ENCODE results near the gene PID1. TPM values are rescaled to one million over a fixed set of nuclear protein-coding genes. Genes with fewer than 3 reads are reported as not detected.

The PID1 gene
- total and polyA plus RNA-seq, 10 donors = 3.2 to 30.0 (median 14.7) TPM

DNA sequence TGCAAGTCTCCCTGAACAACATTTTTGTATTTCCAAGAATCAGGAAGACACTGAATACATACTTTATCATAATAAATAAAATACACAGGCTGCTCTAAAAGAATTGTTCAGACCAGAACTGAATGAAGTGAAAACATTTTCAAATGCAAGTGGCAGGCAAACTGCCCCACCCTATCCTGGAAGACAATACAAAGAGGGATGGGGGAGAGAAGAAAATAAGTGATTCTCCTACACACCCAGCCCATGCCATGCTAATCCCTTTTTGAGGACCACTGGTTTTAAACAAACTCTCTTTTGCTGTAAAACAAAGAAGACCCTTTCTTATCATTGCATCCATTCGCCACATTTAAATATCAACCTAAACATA is 95.6 kb downstream of the PID1 start:
- peaks cover 0 to 23% (median 10%) of the 10 kb centered on the region in 8 donors for H3K9me3 ChIP-seq
- no peak overlapping the region for H3K27ac ChIP-seq
- 83 to 100% (median 95%) methylated on average over 1 of the region's 1 CpG for WGBS, 5 donors
- no peak overlapping the region for H3K4me3 ChIP-seq
- H3K36me3 ChIP-seq = no peaks in the 10 kb centered on the region
- TF ChIP-seq POLR2AphosphoS5 (IDR thresholded peaks at IDR 0.05) (no peak), POLR2A (IDR thresholded peaks at IDR 0.05) (no peak), CTCF (IDR thresholded peaks at IDR 0.05 in 8 of 11, conservative IDR thresholded peaks at IDR 0.05 in 3 of 11) (no peak)
- intact Hi-C loops (cut with DNase I; ENCODE audit: low total_unique reads) = no loop called here
- no peaks in the 10 kb centered on the region for H3K4me1 ChIP-seq
- no peaks in the 10 kb centered on the region for H3K27me3 ChIP-seq (replicated peaks in 1 of 7)
- no peak for DNase-seq

DNA sequence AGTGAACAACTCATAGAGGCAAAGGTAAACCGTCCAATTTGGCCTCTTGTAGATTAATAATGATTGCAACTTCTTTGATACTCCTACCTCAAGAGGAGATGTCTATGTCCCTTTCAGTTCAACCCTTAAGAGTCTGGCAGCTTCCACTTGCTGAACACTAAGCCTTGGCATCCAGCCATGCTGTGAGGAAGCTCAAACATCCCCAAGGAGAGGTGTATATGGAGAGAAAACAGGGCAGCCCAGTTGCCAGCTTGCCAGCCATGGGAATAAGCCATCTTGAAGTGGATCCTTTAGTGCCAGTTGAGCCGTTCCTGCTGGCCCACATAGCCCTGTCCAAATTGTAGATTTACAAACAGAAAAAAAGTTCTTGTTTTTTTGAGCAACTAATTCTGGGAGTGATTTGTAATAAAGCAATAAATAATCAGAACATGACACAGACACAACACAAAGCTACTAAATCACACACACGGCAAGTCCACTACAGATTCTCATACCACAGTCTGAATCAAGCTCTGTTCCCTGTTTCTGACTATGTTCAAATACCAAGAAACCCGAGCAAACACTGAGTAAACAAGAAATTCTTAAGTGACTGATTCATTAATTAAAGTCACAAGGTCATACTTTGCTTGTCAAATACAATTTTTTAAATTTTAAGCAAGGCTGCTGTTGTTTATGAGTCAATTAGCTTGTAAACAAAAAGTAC is 96.1 kb downstream of the PID1 start:
- Histone ChIP-seq H3K27ac (no peak overlapping the region), H3K27me3 (replicated peaks in 1 of 7) (no peaks in the 10 kb centered on the region), H3K4me1 (no peaks in the 10 kb centered on the region), H3K4me3 (no peak overlapping the region), H3K9me3 (peaks cover 0 to 23% (median 10%) of the 10 kb centered on the region in 8 donors), H3K36me3 (no peaks in the 10 kb centered on the region)
- no peak for TF ChIP-seq POLR2A (IDR thresholded peaks at IDR 0.05)
- TF ChIP-seq CTCF (IDR thresholded peaks at IDR 0.05 in 8 of 11, conservative IDR thresholded peaks at IDR 0.05 in 3 of 11) = no peak
- TF ChIP-seq POLR2AphosphoS5 (IDR thresholded peaks at IDR 0.05) = no peak
- no peak for DNase-seq
- WGBS, 5 donors = 47 to 63% (median 54%) methylated on average over 4 of the region's 4 CpGs
- intact Hi-C loops (cut with DNase I; ENCODE audit: low total_unique reads) = no loop called here

DNA sequence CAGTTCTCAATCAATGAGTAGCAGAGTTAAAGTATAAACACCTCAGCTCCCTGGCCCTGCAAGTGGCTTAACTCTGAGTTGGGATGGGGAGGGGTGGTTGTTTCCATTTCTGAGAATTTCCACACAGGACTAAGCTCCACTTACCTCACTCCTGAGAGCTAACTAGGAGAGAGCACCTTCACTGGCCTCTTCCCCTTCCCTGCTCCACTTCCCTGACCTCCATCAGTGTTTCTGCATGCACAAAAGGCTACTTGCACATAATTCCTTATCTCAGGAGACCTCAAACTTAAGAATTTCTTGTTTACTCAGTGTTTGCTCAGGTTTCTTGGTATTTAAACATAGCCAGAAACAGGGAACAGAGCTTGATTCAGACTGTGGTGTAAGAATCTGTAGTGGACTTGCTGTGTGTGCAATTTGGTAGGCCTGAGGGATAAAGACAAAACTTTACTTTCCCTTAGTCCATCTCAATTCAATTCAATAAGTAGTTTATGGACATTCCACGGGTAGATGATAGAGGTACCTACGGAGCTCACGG is 97.2 kb downstream of the PID1 start:
- DNase-seq = no peak
- intact Hi-C loops (cut with DNase I; ENCODE audit: low total_unique reads) = no loop called here
- H3K27ac ChIP-seq = no peak overlapping the region
- H3K36me3 ChIP-seq = no peaks in the 10 kb centered on the region
- no peaks in the 10 kb centered on the region for H3K4me1 ChIP-seq
- H3K27me3 ChIP-seq (replicated peaks in 1 of 7) = no peaks in the 10 kb centered on the region
- H3K9me3 ChIP-seq = peaks cover 0 to 23% (median 10%) of the 10 kb centered on the region in 8 donors
- WGBS, 5 donors = 69 to 90% (median 79%) methylated on average over 3 of the region's 3 CpGs
- TF ChIP-seq POLR2A (IDR thresholded peaks at IDR 0.05) (no peak), POLR2AphosphoS5 (IDR thresholded peaks at IDR 0.05) (no peak), CTCF (IDR thresholded peaks at IDR 0.05 in 8 of 11, conservative IDR thresholded peaks at IDR 0.05 in 3 of 11) (no peak)
- no peak overlapping the region for H3K4me3 ChIP-seq

- H3K27ac ChIP-seq = no peak overlapping the region
Observed at GRCh38 chr2:229170916-229171315, 100.2 kb downstream of the PID1 start.

More at GRCh38 chr2:229170916-229171315, 100.2 kb downstream of the PID1 start:
- H3K36me3 ChIP-seq = no peaks in the 10 kb centered on the region
- 74 to 96% (median 88%) methylated on average over 3 of the region's 3 CpGs for WGBS, 5 donors
- intact Hi-C loops (cut with DNase I; ENCODE audit: low total_unique reads) = no loop called here
- TF ChIP-seq CTCF (IDR thresholded peaks at IDR 0.05 in 8 of 11, conservative IDR thresholded peaks at IDR 0.05 in 3 of 11) (no peak), POLR2AphosphoS5 (IDR thresholded peaks at IDR 0.05) (no peak), POLR2A (IDR thresholded peaks at IDR 0.05) (no peak)
- no peak for DNase-seq
- no peak overlapping the region for H3K4me3 ChIP-seq
- no peaks in the 10 kb centered on the region for H3K27me3 ChIP-seq (replicated peaks in 1 of 7)
- H3K4me1 ChIP-seq = no peaks in the 10 kb centered on the region
- peaks cover 0 to 23% (median 10%) of the 10 kb centered on the region in 8 donors for H3K9me3 ChIP-seq
